Ascending aorta (tissue), 2 donors: ENCODE results near the gene PDE4A. TPM values are rescaled to one million over a fixed set of nuclear protein-coding genes. Genes with fewer than 3 reads are reported as not detected.

Experiments
- DNase-seq, 2 donors: peaks; one replicate each; pipeline ENCODE4 v3.0.0-alpha.2; 2019; ENCODE audit warnings: low spot score in 2 of 2
- H3K27ac ChIP-seq, 2 donors: fragments of 200-600 bp; sonication (generic); one replicate each; pipeline ENCODE4 v1.5.1; 2016 to 2017; ENCODE audit warnings: mild to moderate bottlenecking in 1 of 2
- H3K27me3 ChIP-seq: fragments of 200-600 bp; sonication (generic); one replicate; pipeline ENCODE4 v1.5.1; 2017
- H3K36me3 ChIP-seq, 2 donors: fragments of 200-600 bp; sonication (generic); one replicate each; pipeline ENCODE4 v1.5.1; 2016
- H3K4me1 ChIP-seq, 2 donors: fragments of 200-600 bp; sonication (generic); one replicate each; pipeline ENCODE4 v1.5.1; 2016 to 2017; ENCODE audit warnings: mild to moderate bottlenecking in 1 of 2
- H3K4me3 ChIP-seq, 2 donors: fragments of 200-600 bp; sonication (generic); one replicate each; pipeline ENCODE4 v1.5.1; 2016 to 2017; ENCODE audit warnings: mild to moderate bottlenecking in 1 of 2
- H3K9me3 ChIP-seq, 2 donors: fragments of 200-600 bp; sonication (generic); one replicate each; pipeline ENCODE4 v1.5.1; 2016
- intact Hi-C: fragments of 100-400 bp; cut with DNase I; formaldehyde crosslinking; loops from one replicate; pipeline ENCODE4 v1.15.1; 2023
- total RNA-seq: library from RNA; depleted of rRNA; stranded (reverse); fragments of >200 nt; gene quantifications from one replicate; pipeline ENCODE4 v1.1.0, GENCODE V29; 2016
- TF ChIP-seq, protein P1 (sequence below), 3 experiments: fragments of 200-600 bp in 2 of 3; fragments of 450-650 bp in 1 of 3; sonication (generic) in 2 of 3; IDR thresholded peaks; one replicate each; pipeline ENCODE4 v1.5.1; 2016 to 2019; ENCODE audit warnings: antibody characterized with exemption in 3 of 3, mild to moderate bottlenecking in 1 of 3, moderate library complexity in 1 of 3

PDE4A gene
- total RNA-seq, 1 donor from 2014 or later, result 59.9 TPM

DNA sequence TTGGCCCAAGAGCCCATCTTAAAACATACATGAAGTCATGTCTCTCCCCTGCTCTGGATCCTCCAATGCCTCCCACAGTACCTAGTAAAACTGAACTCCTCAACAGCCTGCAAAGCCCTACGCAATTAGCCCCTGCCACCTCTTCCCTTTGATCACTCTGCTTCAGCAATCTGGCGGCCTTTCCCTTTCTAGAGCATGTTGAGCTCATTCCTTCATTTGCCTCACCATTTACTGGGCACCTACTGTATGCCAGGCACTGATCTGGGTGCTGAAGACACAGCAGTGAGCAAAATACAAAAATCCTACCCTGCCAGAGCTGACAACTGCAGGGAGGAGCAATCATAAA is 79.9 kb downstream of the PDE4A start:
- Histone ChIP-seq H3K27ac (no peak overlapping the region), H3K4me1 (peaks cover 3 to 22% of the 10 kb centered on the region in 2 donors), H3K9me3 (no peaks in the 10 kb centered on the region), H3K27me3 (no peaks in the 10 kb centered on the region), H3K4me3 (no peak overlapping the region), H3K36me3 (peaks cover 24 to 37% of the 10 kb centered on the region in 2 donors)
- intact Hi-C loops, result loop anchor here (5.0 kb wide), 1 partner anchor 152 kb away; the partner anchor contains the start of gene ILF3
- DNase-seq, result no peak
- TF ChIP-seq, protein P1, sequence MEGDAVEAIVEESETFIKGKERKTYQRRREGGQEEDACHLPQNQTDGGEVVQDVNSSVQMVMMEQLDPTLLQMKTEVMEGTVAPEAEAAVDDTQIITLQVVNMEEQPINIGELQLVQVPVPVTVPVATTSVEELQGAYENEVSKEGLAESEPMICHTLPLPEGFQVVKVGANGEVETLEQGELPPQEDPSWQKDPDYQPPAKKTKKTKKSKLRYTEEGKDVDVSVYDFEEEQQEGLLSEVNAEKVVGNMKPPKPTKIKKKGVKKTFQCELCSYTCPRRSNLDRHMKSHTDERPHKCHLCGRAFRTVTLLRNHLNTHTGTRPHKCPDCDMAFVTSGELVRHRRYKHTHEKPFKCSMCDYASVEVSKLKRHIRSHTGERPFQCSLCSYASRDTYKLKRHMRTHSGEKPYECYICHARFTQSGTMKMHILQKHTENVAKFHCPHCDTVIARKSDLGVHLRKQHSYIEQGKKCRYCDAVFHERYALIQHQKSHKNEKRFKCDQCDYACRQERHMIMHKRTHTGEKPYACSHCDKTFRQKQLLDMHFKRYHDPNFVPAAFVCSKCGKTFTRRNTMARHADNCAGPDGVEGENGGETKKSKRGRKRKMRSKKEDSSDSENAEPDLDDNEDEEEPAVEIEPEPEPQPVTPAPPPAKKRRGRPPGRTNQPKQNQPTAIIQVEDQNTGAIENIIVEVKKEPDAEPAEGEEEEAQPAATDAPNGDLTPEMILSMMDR (IDR thresholded peaks at IDR 0.05), result no peak

DNA sequence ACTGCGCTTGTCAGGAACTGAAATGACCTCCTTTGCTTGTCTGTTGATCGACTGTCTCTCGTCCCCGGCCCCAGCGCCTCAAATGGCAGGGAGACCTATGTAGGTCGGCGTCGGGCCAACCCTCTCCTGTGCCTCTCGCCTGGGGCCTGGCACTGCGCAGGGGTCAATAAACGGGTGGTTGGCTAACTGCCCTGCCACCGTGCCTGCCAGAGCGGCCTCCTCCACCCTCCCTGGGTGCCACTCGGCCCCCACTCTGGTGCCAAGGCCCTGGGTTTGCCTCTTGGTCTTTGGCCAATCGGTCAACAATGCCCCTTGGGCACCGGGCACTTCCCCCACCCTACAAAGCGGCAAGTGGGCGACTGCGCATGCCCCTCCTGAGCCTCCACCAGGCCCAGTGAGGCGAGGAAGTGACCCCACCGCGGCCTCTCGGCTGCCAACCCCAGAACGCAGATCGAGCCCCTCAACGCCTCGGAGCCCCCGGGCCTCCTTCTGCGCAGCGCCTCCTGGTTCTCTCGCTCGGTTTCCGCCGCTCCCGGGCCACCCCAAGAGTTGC is 81.7 kb downstream of the PDE4A start:
- peak overlapping the region; percentile 82 to 98 for H3K4me3 ChIP-seq
- no peaks in the 10 kb centered on the region for H3K9me3 ChIP-seq
- peaks cover 3 to 22% of the 10 kb centered on the region in 2 donors for H3K4me1 ChIP-seq
- TF ChIP-seq, protein P1 (IDR thresholded peaks at IDR 0.05), result no peak
- H3K27ac ChIP-seq, result peak overlapping the region; percentile 95 to 96
- H3K36me3 ChIP-seq, result peaks cover 10 to 20% of the 10 kb centered on the region in 2 donors
- DNase-seq, result peak in 1 of 2 donors; percentile 86
- intact Hi-C loops, result loop anchor here (1.0 to 5.0 kb wide), 3 partner anchors 41 to 150 kb away; partner anchors contain the start of genes ATG4D, ILF3 and KRI1
- no peaks in the 10 kb centered on the region for H3K27me3 ChIP-seq

DNA sequence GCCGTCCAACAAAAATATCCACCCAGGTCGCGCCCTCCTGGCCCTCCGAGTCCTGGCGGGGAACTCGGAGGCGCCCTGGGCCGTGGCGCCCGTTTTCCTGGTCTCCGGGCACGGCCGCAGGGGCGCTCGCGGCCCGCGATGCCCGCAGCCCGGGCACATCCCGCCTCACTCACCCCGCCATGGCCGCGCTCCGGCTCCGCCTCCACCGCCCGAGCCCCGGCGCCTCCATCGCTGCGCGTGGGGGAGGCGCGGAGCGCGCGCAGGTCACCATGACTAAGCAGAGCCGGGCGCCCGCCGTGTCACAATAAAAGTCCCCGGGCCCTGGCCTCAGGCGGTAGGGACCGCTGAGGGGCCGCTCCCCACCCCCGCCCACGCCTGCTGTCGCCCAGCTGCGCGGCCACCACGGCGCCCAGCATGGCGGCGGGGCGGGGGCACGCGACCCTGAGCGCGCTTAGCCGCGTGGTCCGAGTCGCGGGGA is 82.2 kb downstream of the PDE4A start:
- Histone ChIP-seq H3K36me3 (peaks cover 10 to 15% of the 10 kb centered on the region in 2 donors), H3K27ac (peak overlapping the region; percentile 95 to 96), H3K4me1 (peaks cover 3 to 22% of the 10 kb centered on the region in 2 donors), H3K4me3 (peak overlapping the region; percentile 82 to 98), H3K27me3 (no peaks in the 10 kb centered on the region), H3K9me3 (no peaks in the 10 kb centered on the region)
- DNase-seq, result peak; percentile 73 to 97
- TF ChIP-seq, protein P1 (IDR thresholded peaks at IDR 0.05), result no peak
- intact Hi-C loops, result loop anchor here (1.0 to 5.0 kb wide), 4 partner anchors 23 to 150 kb away; partner anchors contain the start of genes ATG4D, ILF3 and KRI1

DNA sequence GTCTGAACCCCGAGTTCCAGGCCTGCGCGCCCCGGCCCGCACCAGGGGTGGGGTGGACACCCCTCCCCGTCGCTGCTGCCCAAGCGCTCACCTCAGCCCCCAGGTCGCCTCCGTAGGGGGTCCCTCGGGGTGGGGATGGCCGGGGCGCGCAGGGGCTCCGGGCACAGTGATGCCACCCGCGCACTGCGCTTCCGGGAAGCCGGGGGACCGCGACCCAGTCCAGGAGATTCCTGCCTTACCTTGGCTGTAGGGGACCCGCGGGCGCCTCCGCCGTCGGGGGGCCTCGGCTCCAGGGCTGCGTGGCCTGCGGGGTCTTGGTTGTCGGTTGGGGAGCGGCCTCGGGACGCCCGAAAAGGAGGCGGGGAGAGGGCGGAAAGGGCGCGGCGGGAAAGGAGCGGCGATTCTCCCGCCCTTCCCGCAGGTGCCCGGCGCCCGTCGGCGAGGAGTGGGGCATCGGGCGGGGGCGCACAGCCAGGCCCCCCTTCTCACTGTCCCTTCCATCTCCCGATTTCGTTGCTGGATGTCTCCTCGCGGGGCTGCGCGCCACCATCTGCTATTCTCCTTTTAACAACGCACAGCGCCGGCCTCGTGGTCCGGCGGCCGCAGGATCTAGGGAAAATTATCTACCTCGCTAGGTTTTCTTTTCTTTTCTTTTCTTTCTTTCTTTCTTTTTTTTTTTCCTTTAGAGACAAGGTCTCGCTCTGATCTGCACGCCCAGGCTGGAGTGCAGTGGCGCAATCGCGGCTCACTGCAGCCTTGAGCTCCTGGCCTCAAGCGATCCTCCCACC is 82.9 kb downstream of the PDE4A start, which contains the start of gene KEAP1:
TSS of gene KEAP1 (minus strand) at position 355 of the 788 bp plus-strand sequence. CDS start 3,323 bp downstream, outside the sequence.
- intact Hi-C loops, result loop anchor here (1.0 to 5.0 kb wide), 3 partner anchors 24 to 149 kb away; partner anchors contain the start of genes ATG4D and ILF3
- no peaks in the 10 kb centered on the region for H3K27me3 ChIP-seq
- TF ChIP-seq, protein P1 (IDR thresholded peaks at IDR 0.05), result no peak
- peaks cover 10 to 12% of the 10 kb centered on the region in 2 donors for H3K36me3 ChIP-seq
- DNase-seq, result no peak
- no peaks in the 10 kb centered on the region for H3K9me3 ChIP-seq
- H3K4me3 ChIP-seq, result peak within 1 kb of the TSS; percentile 82 to 98
- H3K4me1 ChIP-seq, result peaks cover 3 to 22% of the 10 kb centered on the region in 2 donors
- H3K27ac ChIP-seq, result peak within 1 kb of the TSS; percentile 95 to 96

DNA sequence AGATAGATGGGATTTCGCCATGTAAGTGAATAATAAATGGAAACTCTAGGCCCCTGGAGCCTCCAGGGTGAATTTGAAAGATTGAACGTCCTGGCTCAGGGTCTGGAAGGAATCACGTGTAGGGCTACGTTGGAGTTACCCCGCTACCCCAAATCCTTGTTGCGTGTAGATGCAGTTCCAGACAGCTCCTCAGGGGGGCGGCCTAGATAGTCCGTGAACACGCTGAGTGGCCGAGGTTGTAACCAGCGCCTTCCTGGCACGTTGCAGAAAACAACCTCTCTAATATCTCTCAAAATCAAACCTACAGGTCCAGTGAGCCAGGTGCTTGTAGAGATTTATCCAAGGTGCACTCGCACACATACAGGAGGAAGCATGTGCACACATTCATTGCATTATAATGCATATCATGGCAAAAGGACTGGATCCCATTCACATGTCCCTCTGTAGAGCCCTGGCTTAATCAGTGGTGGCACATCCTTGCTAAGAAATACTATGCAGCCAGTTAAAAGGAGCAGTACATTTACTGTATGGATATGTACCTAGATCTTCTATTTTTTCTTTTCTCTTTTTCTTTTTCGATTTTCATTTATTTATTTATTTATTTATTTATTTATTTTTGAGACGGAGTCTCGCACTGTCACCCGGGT is 85.4 kb downstream of the PDE4A start:
- peak in 1 of 2 donors; percentile 85 for DNase-seq
- Histone ChIP-seq H3K36me3 (no peaks in the 10 kb centered on the region), H3K4me1 (peaks cover 0 to 10% of the 10 kb centered on the region in 2 donors), H3K27ac (no peak overlapping the region), H3K4me3 (peak overlapping the region in 1 of 2 donors; percentile 45), H3K27me3 (peaks cover 9% of the 10 kb centered on the region), H3K9me3 (no peaks in the 10 kb centered on the region)
- TF ChIP-seq, protein P1 (IDR thresholded peaks at IDR 0.05), result peak; percentile 70 to 88 (median 84)
- intact Hi-C loops, result no loop called here
